Right lobe of liver (tissue), 4 donors: ENCODE results near the gene CBS.
"Not testable (repeated sequence)": the region's sequence is repeated elsewhere in the genome, so short reads cannot be mapped to it uniquely, and the experiment has no call there.

ENCODE experiments used
- CTCF ChIP-seq, 4 donors: fragments of 200-600 bp in 3 of 4; fragments of 450-650 bp in 1 of 4; IDR thresholded peaks; one replicate each; pipeline versions ENCODE4 v1.5.1 to v1.8.0; 2016 to 2022; ENCODE audit warnings: antibody characterized with exemption in 4 of 4, mild to moderate bottlenecking in 2 of 4
- POLR2A ChIP-seq: fragments of 450-650 bp; IDR thresholded peaks from one replicate; pipeline ENCODE4 v1.6.1; 2017; ENCODE audit warnings: antibody characterized with exemption, mild to moderate bottlenecking
- donor health status: DM: no; HTN: no; CAD: no.
- donor health status: DM: no; HTN: no; CAD: no.
- donor health status: DM: no; HTN: yes; CAD: no.

GRCh38 chr21:43074401-43075169 is 1.1 kb downstream of the CBS start:
- not testable (repeated sequence) for TF ChIP-seq CTCF (IDR thresholded peaks at IDR 0.05); POLR2A
